Upper lobe of left lung (tissue), 4 donors: ENCODE data around the gene OPRD1.

Experiments used
- POLR2A ChIP-seq, 4 donors: fragments of 450-650 bp; IDR thresholded peaks; one replicate each; pipeline ENCODE4 v1.5.1; 2016 to 2017; ENCODE audit warnings: antibody characterized with exemption in 4 of 4, mild to moderate bottlenecking in 2 of 4
- POLR2AphosphoS5 ChIP-seq, 2 donors: sonication (generic); formaldehyde crosslinking; IDR thresholded peaks; one replicate each; pipeline ENCODE4 v1.5.1; 2017; ENCODE audit warnings: antibody characterized with exemption in 2 of 2
- TF ChIP-seq, protein P1 (sequence below), 6 experiments: fragments of 450-650 bp in 4 of 6; fragments of 200-600 bp in 2 of 6; sonication (generic) in 2 of 6; IDR thresholded peaks; one replicate each; pipeline ENCODE4 v1.5.1; 2016 to 2019; ENCODE audit warnings: antibody characterized with exemption in 6 of 6

DNA sequence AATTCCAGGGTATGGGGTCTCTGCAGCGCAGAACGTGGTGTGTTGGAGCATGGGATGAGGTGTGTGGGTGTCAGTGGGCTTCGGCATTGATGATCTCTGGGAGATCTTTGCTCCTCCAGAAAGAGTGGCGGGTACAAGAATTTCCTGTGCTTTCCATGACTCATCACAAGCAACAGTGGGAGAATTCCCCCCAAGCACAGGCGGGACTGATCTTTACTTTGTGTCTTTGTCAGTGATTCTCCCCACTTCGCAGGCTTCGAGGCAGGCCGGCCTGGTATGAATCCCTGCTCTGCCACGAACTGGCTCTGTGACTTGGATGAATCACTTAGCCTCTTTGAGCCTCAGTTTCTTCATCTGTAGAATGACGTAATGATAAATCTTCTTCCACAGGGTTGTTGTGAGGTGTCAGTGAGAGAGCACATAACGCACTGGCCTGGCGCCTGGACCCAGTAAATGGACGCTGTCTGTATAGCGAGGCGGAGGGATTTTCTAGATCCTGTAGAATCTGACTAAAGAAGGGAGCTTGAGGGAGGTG is 2.0 kb downstream of the OPRD1 start:
- TF ChIP-seq POLR2A (IDR thresholded peaks at IDR 0.05), result no peak
- TF ChIP-seq, protein P1, sequence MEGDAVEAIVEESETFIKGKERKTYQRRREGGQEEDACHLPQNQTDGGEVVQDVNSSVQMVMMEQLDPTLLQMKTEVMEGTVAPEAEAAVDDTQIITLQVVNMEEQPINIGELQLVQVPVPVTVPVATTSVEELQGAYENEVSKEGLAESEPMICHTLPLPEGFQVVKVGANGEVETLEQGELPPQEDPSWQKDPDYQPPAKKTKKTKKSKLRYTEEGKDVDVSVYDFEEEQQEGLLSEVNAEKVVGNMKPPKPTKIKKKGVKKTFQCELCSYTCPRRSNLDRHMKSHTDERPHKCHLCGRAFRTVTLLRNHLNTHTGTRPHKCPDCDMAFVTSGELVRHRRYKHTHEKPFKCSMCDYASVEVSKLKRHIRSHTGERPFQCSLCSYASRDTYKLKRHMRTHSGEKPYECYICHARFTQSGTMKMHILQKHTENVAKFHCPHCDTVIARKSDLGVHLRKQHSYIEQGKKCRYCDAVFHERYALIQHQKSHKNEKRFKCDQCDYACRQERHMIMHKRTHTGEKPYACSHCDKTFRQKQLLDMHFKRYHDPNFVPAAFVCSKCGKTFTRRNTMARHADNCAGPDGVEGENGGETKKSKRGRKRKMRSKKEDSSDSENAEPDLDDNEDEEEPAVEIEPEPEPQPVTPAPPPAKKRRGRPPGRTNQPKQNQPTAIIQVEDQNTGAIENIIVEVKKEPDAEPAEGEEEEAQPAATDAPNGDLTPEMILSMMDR (IDR thresholded peaks at IDR 0.05), result no peak
- TF ChIP-seq POLR2AphosphoS5 (IDR thresholded peaks at IDR 0.05), result no peak
